ENCODE data around the gene CHPF.

GRCh38 chr2:219567791-219568361, 24.3 kb upstream of the CHPF start:
- TF ChIP-seq CTCF (IDR thresholded peaks at IDR 0.05 in 4 of 5, conservative IDR thresholded peaks at IDR 0.05 in 1 of 5) (no peak), POLR2A (IDR thresholded peaks at IDR 0.05) (no peak)

Data from gastrocnemius medialis (tissue), 4 donors.